Hepatocyte (in vitro differentiated cells): ENCODE results near the gene MBP. TPM values are rescaled to one million over a fixed set of nuclear protein-coding genes. Genes with fewer than 3 reads are reported as not detected.

ENCODE experiments used
- DNase-seq: peaks from one replicate; pipeline ENCODE4 v3.0.0-alpha.2; 2016; ENCODE audit warnings: low spot score
- H2AFZ ChIP-seq: fragments of 200-600 bp; sonication (generic); 2 replicates; pipeline ENCODE4 v1.6.0; 2016; ENCODE audit warnings: antibody characterized with exemption, mild to moderate bottlenecking
- H3K27ac ChIP-seq: fragments of 200-600 bp; sonication (generic); 2 replicates; pipeline ENCODE4 v1.5.1; 2016; ENCODE audit warnings: mild to moderate bottlenecking
- H3K27me3 ChIP-seq: fragments of 200-600 bp; sonication (generic); 2 replicates; pipeline ENCODE4 v1.6.1; 2016
- H3K36me3 ChIP-seq: fragments of 200-600 bp; sonication (generic); replicated peaks from 2 replicates; pipeline ENCODE4 v1.5.1; 2016; ENCODE audit warnings: low read depth; ENCODE audit not compliant: insufficient read depth
- H3K4me1 ChIP-seq: fragments of 200-600 bp; sonication (generic); 2 replicates; pipeline ENCODE4 v1.5.1; 2016; ENCODE audit warnings: mild to moderate bottlenecking, moderate library complexity; ENCODE audit not compliant: insufficient read depth
- H3K4me2 ChIP-seq: fragments of 200-600 bp; sonication (generic); 2 replicates; pipeline ENCODE4 v1.6.0; 2016
- H3K4me3 ChIP-seq: fragments of 200-600 bp; sonication (generic); 2 replicates; pipeline ENCODE4 v1.5.1; 2016; ENCODE audit warnings: mild to moderate bottlenecking
- H3K79me2 ChIP-seq: fragments of 200-600 bp; sonication (generic); 2 replicates; pipeline ENCODE4 v1.6.0; 2017; ENCODE audit warnings: mild to moderate bottlenecking
- H3K9me2 ChIP-seq: fragments of 200-600 bp; sonication (generic); replicated peaks from 2 replicates; pipeline ENCODE4 v1.6.0; 2017; ENCODE audit warnings: mild to moderate bottlenecking; ENCODE audit not compliant: insufficient read depth
- H3K9me3 ChIP-seq: fragments of 200-600 bp; sonication (generic); 2 replicates; pipeline ENCODE4 v1.5.1; 2016; ENCODE audit warnings: low read depth, mild to moderate bottlenecking
- H4K20me1 ChIP-seq: fragments of 200-600 bp; sonication (generic); 2 replicates; pipeline ENCODE4 v1.6.0; 2016; ENCODE audit warnings: mild to moderate bottlenecking; ENCODE audit not compliant: insufficient read depth, poor library complexity, severe bottlenecking
- EZH2 ChIP-seq: fragments of 200-600 bp; sonication (generic); IDR thresholded peaks from 2 replicates; pipeline ENCODE4 v1.6.1; 2016; ENCODE audit warnings: antibody characterized with exemption, mild to moderate bottlenecking, borderline replicate concordance
- EZH2phosphoT487 ChIP-seq: fragments of 200-600 bp; sonication (generic); IDR thresholded peaks from one replicate; pipeline ENCODE4 v1.6.1; 2018; ENCODE audit warnings: antibody characterized with exemption, mild to moderate bottlenecking, low read depth, moderate library complexity; ENCODE audit not compliant: unreplicated experiment, severe bottlenecking
- WGBS: methylation state at CpG from one replicate; pipeline ENCODE4 v1.1.6; 2016; ENCODE audit warnings: low lambda C conversion rate; ENCODE audit errors: missing lambda C conversion rate; 5-methylcytosine and 5-hydroxymethylcytosine counted together
- polyA plus RNA-seq: library from polyadenylated mRNA; unstranded; fragments of >200 nt; fragmentation: Nextera tagmentation; extraction: Ambion mirVana; gene quantifications from 2 replicates; pipeline ENCODE4 v1.2.1, GENCODE V29; 2016
- total RNA-seq: library from RNA; depleted of rRNA; stranded (reverse); fragments of >200 nt; gene quantifications from 2 replicates; pipeline ENCODE4 v1.2.3, GENCODE V29; 2014
- TF ChIP-seq, protein P1 (sequence below): fragments of 200-600 bp; sonication (generic); IDR thresholded peaks from 2 replicates; pipeline ENCODE4 v1.5.1; 2016; ENCODE audit warnings: antibody characterized with exemption, mild to moderate bottlenecking; ENCODE audit not compliant: poor library complexity

MBP gene
- total and polyA plus RNA-seq, 2 experiments from 2014 or later: 21.6 to 22.1 TPM

DNA sequence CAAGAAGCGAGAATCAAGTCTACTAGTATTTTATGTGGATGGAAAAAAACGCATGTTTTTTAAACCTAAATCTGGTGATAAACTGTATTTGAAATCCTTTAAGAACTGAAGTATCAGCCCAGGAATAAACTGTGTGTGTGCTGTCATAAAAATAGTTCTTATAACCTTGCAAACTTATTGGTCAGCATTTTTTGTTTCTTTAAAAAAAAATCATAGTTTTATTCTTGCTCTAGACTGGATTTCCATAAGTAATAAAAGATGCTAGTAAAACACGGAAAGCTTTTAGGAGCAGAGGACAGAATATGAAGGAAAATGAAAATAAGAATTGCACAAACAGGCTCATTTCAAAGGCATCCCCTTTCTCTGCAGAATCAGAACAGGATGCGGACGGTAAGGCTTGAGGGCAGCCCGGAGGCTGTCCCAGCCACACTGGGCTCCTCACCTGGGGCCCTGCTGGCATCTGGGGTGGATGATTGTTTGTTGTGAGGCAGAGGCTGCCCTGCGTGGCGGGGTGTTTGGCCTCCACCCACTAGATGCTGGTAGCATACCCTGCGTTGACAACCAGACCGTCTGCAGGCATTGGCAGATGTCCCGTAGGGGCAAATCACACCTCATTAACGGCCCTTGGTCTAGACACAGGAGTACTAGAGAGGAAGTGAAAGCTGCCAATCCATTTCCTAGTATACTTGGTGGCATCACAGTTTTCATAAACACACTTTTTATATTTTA is 52.5 kb downstream of the MBP start:
- no peaks in the 10 kb centered on the region for H4K20me1 ChIP-seq
- no peak overlapping the region for H2AFZ ChIP-seq
- DNase-seq: no peak
- H3K9me3 ChIP-seq: no peaks in the 10 kb centered on the region
- TF ChIP-seq EZH2: no peak
- TF ChIP-seq, protein P1, sequence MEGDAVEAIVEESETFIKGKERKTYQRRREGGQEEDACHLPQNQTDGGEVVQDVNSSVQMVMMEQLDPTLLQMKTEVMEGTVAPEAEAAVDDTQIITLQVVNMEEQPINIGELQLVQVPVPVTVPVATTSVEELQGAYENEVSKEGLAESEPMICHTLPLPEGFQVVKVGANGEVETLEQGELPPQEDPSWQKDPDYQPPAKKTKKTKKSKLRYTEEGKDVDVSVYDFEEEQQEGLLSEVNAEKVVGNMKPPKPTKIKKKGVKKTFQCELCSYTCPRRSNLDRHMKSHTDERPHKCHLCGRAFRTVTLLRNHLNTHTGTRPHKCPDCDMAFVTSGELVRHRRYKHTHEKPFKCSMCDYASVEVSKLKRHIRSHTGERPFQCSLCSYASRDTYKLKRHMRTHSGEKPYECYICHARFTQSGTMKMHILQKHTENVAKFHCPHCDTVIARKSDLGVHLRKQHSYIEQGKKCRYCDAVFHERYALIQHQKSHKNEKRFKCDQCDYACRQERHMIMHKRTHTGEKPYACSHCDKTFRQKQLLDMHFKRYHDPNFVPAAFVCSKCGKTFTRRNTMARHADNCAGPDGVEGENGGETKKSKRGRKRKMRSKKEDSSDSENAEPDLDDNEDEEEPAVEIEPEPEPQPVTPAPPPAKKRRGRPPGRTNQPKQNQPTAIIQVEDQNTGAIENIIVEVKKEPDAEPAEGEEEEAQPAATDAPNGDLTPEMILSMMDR: no peak
- TF ChIP-seq EZH2phosphoT487: no peak
- WGBS: 67% methylated on average over 12 of the region's 12 CpGs
- H3K4me3 ChIP-seq: no peak overlapping the region
- no peaks in the 10 kb centered on the region for H3K36me3 ChIP-seq
- H3K9me2 ChIP-seq: no peaks in the 10 kb centered on the region
- H3K27ac ChIP-seq: no peak overlapping the region
- peaks cover 32% of the 10 kb centered on the region for H3K79me2 ChIP-seq
- H3K4me1 ChIP-seq: peaks cover 12% of the 10 kb centered on the region
- H3K4me2 ChIP-seq: peak overlapping the region; percentile 39
- no peaks in the 10 kb centered on the region for H3K27me3 ChIP-seq

DNA sequence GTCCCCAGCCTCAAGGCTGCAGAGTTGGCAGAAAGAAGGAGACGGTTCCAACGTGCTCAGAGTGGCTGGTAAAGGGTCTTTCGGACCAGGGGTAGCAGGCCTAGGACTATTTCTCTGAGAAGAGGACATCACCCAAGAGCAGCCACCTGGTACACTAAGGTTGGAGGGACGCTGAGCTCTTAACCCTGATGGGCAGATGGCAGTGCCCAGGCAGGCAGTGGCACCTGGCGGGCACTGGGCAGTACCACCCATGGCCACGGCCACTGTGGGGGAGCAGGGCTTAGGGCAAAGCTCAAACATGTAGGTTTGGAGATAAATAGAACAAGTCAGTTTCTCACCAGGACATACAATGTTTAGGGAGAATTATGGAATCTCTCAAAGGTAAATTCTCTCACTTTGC is 53.5 kb downstream of the MBP start:
- H2AFZ ChIP-seq: no peak overlapping the region
- TF ChIP-seq, protein P1: no peak
- TF ChIP-seq EZH2 (no peak), EZH2phosphoT487 (no peak)
- no peaks in the 10 kb centered on the region for H4K20me1 ChIP-seq
- no peaks in the 10 kb centered on the region for H3K36me3 ChIP-seq
- H3K9me3 ChIP-seq: no peaks in the 10 kb centered on the region
- peaks cover 33% of the 10 kb centered on the region for H3K79me2 ChIP-seq
- H3K4me1 ChIP-seq: peaks cover 2% of the 10 kb centered on the region
- H3K4me2 ChIP-seq: no peak overlapping the region
- no peaks in the 10 kb centered on the region for H3K9me2 ChIP-seq
- H3K4me3 ChIP-seq: no peak overlapping the region
- no peak for DNase-seq
- no peaks in the 10 kb centered on the region for H3K27me3 ChIP-seq
- no peak overlapping the region for H3K27ac ChIP-seq
- WGBS: 98% methylated on average over 6 of the region's 6 CpGs

DNA sequence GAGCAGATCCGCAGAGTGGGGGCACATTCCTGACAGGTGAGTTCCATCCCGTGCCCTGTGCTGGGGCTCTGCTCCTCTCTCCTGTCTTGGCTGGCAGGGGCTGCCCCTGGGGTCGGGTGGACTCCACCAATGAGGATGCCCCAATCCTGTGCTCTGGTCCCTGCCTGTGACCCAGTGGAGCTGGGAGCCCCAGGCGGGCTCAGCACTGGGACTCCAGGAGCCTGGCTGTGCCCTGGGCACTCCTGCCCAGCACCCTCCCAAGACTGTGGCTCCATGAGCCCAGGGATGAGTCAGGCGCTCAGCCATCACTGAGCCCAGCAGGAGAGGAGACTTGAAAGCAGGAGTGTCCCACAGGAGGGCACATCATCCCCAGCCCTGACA is 53.9 kb downstream of the MBP start:
- H3K36me3 ChIP-seq: no peaks in the 10 kb centered on the region
- no peak overlapping the region for H3K4me3 ChIP-seq
- no peaks in the 10 kb centered on the region for H3K27me3 ChIP-seq
- H3K4me2 ChIP-seq: no peak overlapping the region
- no peaks in the 10 kb centered on the region for H4K20me1 ChIP-seq
- no peaks in the 10 kb centered on the region for H3K4me1 ChIP-seq
- no peaks in the 10 kb centered on the region for H3K9me3 ChIP-seq
- H2AFZ ChIP-seq: no peak overlapping the region
- no peak for DNase-seq
- H3K27ac ChIP-seq: no peak overlapping the region
- 82% methylated on average over 5 of the region's 5 CpGs for WGBS
- TF ChIP-seq EZH2phosphoT487: no peak
- no peak for TF ChIP-seq EZH2
- TF ChIP-seq, protein P1: no peak
- no peaks in the 10 kb centered on the region for H3K9me2 ChIP-seq
- H3K79me2 ChIP-seq: peaks cover 32% of the 10 kb centered on the region
